SW 1271 (cell line): Measurements from ENCODE around the gene JAZF1.

Source experiments
- DNase-seq, 2 experiments: peaks; one replicate each; lab custom pipeline; 2025; lab: John Stamatoyannopoulos, UW

JAZF1 gene

DNA sequence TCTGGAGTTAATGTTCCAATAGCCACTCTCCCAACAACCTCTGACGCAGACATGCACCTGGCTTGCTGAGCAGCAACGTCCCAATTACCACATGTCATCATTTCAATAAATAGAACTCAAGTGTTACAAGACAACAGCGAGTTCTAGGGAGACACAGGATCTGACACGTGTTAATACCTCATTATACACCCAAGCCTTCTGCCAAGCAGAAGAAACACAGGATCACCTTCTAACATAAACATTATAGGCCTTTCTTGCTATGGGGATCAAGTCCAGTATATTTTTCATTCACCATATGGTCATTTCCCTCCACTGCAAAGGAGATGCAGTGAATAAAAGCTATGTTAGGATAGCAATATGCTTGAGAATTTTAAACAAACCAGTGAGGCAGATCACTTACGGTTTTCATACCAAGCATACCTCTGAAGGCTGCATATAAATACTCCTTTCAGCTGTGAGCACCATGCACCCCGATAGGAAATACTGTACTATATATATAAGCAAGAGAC, 74.2 kb downstream of the JAZF1 start:
- DNase-seq = no peak

DNA sequence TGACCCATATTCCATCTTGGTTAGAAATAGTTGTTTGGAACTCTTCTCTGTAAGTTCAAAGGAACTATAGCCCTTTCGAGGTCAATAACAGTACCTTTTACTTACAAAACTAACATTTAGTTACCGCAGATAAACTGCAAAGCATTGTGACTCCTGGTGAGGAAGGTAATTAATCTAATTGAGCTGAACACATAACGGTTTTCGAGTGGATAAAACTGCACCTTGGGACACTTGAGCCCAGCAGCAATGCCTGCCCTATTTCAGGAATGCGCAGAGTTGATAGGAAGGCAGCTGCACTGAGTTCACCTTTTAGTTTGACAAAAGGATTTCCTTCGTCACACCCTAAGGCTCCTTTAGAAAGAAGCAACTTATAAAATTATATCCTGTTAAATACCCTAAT, 75.4 kb downstream of the JAZF1 start:
- no peak for DNase-seq

DNA sequence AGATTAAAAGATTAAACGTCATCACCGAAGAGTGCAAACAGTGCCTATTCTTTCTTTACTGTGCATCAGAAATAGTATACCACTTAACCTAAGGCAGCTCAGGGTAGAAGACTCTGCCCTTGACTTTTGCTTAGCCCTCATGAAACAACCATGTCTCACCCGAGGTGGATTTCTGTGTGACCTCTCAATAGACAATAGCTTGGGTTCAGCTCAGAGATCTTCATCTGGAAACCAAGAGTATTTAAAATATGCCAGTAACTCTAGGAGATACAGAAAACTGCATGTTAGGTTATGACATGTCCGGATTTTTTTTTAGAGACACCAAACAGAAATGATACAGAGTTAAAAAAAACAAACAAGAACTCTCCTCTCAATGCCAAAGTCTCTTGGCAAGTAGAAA, 75.8 kb downstream of the JAZF1 start:
- no peak for DNase-seq

DNA sequence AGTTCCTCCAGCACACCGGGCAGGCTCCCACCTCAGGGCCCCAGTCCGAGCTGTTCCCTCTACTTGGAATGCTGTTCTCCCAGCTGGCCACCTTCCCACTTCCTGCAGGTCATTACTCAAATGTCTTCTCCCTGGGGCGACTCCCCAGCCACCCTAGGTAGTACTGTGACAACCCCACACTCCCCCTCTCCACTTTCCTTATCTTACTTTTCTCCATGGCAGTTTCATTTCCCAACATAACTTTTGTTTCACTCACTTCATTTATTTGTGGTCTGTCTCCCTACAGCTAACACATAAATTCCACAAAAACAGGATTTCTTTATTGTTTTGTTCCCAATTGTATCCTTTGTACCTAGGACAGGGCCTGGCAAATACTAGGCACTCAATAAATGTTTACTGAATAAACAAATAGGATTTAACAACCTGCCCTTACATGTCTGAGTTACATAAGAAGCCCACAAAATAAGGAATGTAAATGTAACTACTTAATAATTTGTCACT, 76.5 kb downstream of the JAZF1 start:
- no peak for DNase-seq

DNA sequence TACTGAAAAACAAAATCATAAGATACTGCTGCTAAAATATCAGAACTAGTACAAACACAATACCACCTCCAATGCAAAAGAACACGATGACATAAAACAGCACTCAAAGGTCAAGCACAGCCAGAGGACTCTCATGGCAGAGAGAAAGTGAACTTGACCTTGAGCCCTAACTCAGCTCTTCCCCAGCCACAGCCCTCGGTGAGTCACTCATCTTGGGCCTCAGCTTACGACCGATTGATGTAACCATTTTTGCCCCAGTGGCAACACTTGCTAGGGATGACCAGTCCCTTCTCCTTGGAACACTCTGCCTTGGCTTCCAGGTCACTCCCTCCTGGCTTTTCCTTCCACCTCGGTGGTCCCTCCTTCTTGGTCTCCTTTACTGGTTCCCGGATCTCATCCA, 77.8 kb downstream of the JAZF1 start:
- no peak for DNase-seq

DNA sequence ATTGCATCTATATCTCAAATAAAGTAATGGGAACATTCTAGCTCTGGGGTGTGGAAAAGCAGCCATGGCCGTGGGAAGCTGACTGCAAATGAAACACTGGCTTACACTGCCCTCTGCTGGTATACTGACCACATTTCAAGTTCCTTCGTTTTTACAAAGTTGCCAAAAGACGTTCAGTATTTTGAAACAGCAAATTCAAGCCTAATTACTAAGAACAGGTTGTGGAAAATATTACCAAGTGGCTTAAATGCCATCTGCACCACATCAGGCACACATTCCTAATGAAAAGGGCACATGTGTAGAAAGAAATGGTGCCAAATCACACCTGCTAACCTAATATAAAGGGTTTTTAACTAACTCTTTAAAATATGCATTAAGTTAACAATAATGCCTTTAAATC, 83.9 kb downstream of the JAZF1 start:
- DNase-seq = peak; percentile 16 to 50

DNA sequence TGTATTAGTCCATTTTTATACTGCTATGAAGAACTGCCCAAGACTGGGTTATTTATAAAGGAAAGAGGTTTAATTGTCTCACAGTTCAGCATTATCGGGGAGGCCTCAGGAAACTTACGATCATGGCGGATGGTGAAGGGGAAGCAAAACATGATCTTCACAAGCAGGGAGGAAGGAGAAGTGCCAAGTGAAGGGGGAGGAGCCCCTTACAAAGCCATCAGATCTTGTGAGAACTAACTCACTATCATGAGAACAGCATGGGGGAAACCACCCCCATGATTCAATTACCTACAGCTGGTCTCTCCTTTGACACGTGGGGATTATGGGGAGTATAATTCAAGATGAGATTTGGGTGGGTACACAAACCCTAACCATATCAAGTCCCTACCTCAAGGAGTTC, 85.4 kb downstream of the JAZF1 start:
- no peak for DNase-seq

DNA sequence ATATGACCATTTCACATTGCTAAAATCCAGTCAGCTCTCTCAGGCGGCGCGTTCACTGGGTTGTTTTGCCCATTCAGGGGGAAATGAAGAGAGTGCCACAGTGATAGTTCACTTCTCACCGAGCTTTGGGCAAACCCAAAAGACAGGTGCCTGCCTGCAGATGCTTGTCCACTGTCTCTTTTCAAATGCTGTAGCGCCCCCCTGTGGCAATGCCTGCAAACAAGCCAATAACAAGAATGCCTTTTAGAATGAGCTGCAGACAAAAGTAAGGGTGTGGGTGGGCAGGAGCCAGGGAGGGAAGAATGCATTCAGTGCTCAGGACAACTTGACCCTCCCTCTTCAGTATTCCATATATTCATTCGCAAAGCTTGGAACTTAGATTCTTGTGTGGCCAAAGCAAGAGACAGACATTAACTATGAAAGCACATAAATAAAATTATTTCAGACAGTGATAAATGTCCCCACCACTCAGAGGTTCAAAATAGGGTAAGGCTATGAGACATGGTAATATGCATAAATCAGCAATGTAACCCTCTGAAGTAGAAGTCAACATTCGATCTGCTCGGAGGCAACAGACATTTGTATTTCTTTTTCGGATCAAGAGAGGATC, 86.9 kb downstream of the JAZF1 start:
- DNase-seq = peak; percentile 8 to 66

DNA sequence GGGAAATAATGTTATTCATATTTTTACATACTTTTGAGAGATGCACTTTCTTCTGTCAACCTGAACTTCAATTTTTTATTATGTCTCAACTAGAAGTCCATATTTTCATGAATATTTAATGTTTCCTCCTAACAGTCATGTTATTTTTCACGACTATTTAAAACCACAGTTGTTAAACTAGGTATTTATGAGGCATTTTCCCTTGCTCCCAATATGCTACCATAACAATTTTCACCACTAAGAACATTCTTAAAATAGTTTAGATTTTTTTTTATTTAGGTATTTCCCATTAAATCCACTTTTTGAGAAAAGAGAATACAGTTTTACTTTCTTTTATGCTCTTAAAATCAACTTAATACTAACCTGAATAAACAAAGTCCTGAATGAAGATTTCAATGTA, 89.4 kb downstream of the JAZF1 start:
- no peak for DNase-seq

DNA sequence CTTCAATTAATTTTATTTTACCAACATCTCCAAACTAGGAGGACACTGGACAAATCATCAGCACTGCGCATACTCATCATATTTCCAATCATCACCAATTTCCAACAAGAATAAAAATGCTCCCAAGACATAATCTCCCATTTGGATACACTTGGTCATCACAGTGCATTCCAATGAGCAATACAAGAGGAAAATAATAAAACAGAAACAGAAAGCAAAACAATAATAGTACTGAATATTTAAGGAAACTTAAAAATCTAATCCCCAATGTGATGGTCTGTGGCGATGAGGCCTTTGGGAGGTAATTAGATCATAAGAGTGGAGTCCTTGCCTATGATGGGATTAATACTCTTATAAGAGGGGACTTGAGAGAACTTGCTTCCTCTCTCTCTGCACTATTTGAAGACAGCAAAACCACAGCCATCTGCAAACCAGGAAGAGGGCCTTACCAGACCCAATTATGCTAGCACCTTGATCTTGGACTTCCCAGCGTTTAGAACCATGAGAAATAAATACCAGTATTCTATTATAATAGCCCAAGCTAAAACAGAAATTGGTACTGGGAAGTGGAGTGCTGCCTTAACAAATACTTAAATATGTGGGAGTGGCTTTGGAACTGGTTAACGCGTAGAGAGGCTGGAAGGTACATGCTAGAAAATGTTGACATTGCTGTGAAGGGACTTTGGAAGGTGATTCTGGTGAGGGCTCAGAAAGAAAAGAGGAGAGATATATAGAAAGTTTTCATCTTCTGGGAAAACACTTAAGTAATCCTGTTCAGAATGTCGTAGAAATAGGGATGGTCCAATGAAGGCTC, 91.5 kb downstream of the JAZF1 start:
- DNase-seq = no peak

DNA sequence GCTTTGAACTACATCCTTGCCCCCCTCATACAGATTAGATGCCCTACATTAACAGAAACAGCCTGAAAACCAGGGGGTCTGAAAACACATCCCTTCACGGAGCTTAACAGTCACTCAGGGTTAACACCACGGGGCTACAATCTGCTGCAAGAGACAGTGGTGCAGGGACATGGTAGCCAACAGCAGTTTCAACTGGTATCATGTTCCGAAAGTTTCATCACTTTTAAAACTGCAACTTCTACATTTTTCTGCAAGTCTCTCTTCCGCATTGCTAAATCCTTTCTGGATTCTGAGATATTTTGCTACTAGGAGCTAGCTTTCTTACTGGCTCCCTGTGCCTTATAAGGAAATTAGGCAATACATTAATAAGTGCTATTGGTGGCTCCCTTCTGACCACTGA, 92.6 kb downstream of the JAZF1 start:
- no peak for DNase-seq

DNA sequence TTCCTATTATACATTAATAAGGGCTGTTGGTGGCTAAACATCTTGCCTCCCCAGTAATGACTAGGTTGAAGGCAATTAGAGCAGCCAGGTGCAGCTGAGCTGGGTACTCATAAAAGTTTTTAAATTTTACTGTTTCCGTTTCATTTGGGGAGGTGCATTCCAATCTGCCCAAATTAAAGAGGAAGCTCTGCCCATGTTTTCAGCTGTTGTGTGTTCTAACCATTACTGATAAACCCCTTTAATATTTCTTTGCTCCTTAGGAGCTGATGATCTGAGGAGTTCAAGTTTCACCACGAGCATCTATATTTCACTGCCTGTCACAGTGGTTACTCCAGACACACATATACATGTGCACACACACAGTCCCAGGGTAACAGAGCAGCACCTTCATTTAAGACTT, 94.4 kb downstream of the JAZF1 start:
- no peak for DNase-seq

DNA sequence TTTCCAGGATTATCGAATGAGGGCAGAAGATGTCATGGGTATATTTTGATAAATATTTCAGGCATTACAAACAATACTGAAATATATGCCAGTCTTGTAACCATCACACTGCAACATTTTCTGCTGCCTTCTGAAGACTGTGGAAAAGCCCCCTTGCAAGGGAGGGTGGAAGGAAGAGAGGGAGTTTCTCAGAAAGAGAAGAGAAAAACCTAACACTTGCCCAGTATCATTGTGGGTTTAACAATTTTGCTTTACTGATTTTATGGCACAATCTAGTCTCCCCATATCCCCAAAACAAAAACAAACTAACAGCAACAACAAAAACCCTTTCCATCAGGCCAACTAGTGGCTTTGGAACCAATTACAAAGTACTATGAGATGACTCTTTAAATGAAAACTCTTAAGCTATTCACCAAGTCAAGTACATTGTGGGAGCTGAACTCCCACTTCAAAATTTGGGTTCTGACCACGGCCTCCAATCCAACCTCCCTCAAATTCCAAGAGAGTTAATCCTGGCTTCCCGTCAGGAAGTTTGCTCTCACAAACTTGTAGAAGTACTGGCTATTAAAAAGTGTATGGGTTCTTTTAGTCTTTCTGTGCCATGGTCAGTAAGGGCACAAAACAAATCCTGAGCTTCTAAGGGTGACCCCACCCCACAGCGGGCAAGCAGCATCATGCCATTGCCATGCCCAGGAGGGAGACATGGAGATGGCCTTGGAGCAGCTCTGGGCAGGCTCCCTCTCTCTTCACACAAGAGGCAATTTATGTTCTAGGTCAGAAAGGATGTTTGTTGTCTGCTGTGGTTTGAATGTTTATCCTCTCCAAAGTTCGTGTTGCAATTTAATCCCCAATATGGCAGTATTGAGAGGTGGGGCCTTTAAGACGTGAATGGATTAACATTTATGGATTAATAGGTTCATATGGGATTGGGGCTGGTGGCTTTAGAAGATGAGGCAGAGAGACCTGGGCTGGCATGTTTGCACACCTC, 96.3 kb downstream of the JAZF1 start:
- no peak for DNase-seq

DNA sequence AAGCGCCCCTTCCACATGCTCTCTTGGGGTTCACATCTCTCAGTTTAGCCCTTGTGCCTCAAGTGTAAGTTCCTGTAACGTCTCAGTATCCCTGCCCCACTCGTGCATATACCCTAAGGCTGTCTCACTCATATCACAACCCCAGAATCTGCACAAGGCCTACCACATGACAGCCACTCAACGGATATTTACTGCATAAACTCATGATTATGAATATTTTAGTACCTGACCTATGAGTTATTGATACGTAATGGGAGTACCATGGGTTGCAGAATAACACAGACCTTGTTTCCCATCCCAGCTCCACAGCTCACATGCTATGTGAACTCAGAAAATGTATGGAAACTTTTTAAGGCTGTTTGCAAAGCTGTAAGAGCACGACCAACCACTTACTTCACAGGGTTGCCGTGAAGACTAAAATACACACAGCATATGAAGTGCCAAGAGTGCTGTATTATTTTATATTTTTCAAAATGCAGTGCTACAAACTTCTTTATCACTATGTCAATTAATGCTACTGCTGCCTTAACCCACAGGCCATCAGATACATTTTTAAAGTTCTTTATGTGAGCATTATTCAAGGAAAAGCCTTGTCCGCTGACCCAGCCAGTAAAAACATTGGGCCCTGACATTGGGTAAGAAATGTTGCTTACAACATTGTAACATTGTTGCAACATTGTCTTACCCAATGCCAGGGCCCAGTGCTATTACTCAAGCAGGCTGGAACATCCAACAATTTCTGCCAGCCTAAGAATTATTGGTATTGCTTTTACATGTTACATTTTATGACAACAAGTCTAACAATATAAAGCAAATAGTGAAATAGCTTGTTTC, 97.2 kb downstream of the JAZF1 start:
- no peak for DNase-seq

DNA sequence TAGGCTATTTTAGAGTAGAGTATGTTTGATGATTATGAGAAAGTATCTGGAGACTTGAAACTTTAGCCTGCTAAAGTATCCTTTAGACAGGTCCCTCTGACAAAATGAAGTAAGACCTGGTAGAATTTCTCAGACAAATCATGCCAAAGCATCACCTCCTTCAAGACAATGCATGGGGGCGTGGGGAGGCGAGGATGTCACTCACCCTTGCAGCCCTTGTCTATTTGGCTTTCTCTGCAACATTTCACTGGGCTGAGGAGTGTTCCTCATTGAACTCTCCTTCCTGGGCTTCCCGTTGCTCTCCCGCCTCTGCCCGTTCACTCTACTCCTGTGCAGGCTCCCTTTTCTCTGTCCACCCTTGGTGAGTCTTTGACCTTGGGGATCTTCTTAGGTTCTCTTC, 98.5 kb downstream of the JAZF1 start:
- no peak for DNase-seq

DNA sequence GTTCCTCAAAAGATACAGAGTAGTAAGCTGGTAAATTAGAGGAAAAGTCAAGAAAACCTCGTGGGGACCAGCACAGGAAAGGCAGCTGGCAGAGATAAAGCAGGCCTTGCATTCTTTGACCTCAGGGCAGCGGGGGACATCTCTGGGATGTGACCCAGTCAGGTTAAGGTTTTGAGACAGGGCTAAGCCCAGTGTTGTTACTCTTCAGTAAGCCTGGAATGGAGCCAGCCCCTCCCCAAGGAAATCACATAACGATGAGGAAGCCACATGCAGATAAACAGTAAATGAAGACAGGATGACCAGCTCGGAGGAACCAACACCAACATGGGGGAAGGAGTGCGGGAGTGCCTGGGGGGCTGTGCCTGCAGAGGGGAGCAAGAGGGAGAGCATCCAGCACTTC, 99.6 kb downstream of the JAZF1 start:
- no peak for DNase-seq

DNA sequence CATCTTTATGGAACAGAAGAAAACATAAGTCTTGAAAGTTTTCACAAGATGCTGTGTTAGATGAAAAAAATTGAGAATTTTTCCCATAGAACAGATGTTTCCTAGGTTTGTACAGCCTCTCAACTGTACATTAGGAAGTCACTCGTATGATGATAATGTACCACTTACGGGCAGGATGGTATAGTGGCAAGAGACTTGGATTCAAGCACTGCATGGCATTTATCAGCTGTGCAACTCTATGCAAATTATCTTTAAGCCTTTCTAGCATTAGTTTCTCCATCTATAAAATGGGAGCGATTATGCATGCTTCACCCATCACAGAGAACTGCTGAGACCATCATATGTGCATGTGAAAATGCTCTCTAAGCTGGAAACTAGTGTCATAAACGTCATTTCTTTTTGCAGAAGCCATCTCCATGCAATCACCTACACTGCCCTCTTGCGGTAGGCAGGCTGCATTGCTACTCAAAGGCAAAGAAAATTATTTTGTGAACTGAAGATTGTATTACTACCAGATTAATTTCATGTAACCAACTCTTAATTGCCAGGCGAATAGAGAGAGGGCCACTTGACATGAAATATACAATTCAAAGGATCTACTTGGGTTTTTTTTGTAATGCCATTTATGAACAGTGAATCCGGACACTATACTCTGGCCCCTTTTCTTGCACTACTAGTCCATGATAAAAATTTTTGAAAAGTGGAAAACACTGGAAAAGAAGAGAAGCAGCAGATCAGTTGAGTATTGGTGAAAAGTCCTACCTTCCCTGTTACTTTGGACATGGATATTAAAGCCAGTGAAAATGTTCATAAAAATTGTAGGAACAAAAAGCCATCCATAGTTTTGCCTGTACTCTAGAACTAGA, 102.3 kb downstream of the JAZF1 start:
- peak in 1 of 2 experiments; percentile 28 for DNase-seq

DNA sequence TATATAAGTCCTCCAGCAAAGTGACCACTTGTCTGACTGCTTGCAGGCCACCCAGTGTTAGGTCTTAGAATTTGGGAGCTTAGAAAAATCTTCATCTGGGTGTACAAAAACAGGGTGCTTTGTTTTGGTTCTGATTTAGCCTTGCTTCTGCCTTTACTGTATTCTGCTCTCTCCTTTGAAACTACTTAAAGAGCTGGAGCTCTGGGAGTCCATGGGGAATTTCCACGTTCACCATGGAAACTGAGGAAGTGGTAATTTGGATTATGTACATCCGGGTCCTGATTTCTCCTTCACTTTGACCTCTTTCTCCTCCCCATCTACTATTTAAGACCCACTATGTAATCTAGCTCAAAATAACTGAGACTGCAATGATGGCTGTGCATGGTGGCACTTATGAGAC, 103.0 kb downstream of the JAZF1 start:
- DNase-seq = no peak

DNA sequence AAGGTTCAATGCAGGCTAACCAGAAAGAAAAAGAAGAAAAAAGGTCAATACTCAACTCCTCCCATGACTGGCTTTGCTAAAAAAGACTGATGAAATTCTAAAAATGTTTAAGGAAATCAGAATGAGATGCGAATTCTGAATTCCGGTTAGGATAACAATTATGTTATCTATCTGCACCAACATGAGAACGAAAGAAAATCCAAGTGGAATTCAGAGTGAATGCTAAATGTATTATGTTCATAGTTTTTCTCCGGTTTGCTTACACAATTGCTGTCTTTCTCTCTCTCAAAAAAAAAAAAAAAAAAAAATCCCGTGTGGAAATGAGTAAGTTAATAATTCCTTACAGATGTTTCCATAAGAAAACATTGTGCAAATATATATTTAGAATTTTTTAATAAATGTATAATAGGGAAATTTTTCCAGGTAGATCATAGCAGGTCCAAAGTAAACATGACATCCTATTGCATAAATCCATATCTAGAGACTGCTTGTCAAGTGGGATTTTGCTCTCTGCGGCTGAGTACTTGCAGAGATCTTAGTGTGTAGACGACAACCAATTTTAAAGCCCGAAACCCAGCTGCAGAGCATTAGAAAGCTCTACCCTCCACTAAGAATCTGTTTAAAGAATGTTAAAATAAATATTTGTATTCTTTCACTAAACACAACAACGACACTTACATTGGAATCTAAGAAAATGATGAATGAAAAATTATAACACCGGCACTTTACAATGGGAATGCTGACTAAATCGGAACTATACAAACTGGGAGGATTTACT, 104.0 kb downstream of the JAZF1 start:
- no peak for DNase-seq
